ENCODE measurements around the gene GHRHR.

GHRHR gene

GRCh38 chr7:31007634-31008033, 43.9 kb downstream of the GHRHR start:
- DNase-seq = no peak

GRCh38 chr7:31014826-31015225, 51.1 kb downstream of the GHRHR start:
- DNase-seq = no peak

DNA sequence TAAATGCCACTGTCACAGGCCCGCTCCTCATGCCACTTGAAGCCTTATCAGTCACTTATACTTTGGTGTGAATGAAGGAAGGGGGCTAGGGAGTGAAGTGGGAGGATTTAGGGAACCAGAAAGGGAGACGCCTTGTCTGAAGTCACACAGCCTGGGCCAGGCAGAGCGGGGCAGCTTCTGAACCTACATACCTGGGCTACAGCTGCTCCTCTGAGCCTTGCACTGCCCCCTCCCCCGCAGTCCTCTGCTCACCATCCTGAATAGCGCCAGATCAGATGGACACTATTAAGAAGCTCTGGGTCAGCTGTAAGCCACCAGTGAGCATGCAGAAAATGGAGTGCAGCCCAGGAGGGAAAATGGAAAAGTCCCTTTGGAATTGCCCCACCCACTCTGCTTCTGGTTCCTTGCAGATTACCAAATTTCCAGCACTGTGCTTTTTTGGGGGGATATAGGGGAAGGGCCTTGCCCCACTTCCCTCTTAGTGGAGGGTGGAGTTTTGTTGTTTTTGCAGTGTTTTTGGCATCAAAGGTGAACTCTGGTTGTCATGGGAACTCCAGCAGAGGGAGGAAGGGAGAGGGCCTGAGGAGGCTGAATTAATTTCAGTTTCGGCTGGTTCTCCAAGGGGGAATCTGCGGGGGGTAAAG, 53.4 kb downstream of the GHRHR start:
- DNase-seq = no peak

- DNase-seq = no peak
Measured at GRCh38 chr7:31017721-31018120, 54.0 kb downstream of the GHRHR start.

GRCh38 chr7:31019509-31019908, 55.8 kb downstream of the GHRHR start:
- no peak for DNase-seq

GRCh38 chr7:31020161-31020560, 56.4 kb downstream of the GHRHR start:
- no peak for DNase-seq

DNA sequence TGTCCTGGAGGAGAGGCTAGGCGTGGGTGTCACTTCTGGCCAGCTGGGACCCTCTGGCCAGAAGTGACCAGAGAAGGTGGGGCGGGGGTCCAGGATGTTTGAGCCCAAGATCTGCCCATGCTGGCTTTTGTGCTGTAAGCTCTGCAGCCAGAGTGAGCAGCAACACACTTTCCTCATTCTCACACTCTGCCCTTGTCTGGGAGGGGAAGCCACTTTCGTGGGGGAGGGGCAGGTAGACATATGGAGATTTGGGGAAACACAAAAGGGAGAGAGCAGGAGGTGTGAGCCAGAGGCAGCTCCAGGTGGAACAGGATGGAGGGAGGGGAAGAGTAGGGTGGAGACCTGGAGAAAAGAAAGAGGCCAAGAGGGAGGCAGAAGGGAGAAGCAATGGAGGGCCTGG, 56.9 kb downstream of the GHRHR start:
- no peak for DNase-seq

GRCh38 chr7:31022117-31022516, 58.4 kb downstream of the GHRHR start:
- DNase-seq = no peak

DNA sequence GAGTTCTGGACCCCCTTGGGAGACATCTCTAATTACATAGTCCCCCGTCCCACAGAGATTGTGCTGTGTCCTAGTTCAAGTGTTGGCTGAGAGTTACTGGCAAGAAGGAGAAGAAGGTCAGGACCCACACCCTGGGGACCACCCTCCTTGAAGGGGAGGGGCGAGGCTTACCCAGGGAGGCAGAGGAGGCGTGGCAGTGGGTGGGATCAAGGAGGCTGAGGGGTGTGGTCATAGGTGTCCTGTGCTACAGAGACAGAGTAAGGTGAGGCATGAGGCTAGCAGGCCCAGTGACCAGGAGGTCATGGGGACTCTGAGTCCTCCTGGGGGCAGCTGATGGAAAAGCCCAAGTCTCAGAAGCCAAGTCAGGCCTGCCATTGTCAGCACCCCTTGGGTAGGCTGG, 59.0 kb downstream of the GHRHR start:
- no peak for DNase-seq

GRCh38 chr7:31023877-31024276, 60.1 kb downstream of the GHRHR start:
- DNase-seq = no peak

DNA sequence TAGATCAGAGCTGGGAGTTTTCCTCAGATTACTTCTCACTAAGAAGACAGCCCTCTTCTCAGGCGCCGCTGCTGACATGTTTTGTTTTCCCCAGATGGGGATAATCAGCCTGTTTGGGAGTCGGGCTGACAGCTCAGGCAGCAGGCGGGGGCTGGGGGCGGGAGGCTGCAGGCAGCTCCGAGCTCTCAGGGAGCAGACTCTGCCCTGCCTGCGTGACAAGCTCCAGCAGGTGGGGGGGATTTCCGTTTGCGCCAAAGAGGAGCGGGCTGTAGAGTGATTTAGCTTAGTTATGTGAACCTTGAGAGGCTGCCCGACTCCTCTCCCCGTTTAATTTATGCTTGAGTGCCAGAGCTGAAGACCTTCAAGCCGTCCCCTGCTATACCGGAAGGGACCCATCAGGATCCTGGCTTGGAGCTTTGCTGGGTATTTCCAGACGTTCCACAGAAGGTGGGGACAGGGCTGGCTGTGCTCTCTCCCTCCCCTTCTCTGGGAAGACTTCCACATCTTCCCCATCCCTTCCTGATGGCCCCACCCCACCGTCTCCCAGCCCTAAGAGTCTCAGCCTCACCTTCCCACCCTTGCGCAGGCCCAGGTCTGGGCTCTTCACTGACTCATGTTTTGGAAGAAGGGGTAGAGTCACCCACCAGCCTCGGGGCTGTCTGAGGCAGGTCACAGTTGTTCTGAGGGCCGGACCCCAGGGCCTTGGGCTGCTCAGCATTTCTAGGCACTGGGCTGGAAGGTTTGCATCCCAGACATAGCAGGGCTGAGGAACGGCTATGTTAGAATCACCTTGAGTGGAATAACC, 63.6 kb downstream of the GHRHR start:
- DNase-seq = no peak

DNA sequence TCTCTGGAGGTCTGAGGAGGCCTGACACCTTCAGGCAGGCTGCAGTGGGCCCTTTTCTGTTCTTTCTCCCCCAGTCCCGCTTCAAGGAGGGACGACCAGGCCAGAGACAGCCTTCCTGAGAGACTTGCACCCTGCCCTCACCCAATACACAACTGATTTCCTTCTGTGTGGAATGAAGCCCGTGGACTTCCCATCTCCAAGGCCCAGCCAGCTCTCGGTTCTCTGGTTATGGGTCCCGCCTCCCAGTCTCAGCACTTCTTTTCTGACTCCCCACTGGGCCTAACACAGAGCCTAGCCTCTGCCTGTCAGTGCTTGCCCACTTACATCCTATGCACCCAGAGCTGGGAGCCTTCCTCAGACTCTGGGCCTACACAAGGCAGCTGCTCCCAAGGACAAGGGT, 64.3 kb downstream of the GHRHR start:
- no peak for DNase-seq

- no peak for DNase-seq
Measured at GRCh38 chr7:31028417-31028992, 64.8 kb downstream of the GHRHR start.
